ENCODE measurements around the gene CD200R1. TPM values are rescaled to one million over a fixed set of nuclear protein-coding genes. Genes with fewer than 3 reads are reported as not detected.
A peak's percentile ranks its signal among the peaks of the same experiment; 100 is the strongest.

The CD200R1 gene
- total and polyA plus RNA-seq, 2 of the 13 experiments (the other 11 are each of a cell fraction or from before 2014, with no cell fraction given): 0.04 TPM; not detected in 1

DNA sequence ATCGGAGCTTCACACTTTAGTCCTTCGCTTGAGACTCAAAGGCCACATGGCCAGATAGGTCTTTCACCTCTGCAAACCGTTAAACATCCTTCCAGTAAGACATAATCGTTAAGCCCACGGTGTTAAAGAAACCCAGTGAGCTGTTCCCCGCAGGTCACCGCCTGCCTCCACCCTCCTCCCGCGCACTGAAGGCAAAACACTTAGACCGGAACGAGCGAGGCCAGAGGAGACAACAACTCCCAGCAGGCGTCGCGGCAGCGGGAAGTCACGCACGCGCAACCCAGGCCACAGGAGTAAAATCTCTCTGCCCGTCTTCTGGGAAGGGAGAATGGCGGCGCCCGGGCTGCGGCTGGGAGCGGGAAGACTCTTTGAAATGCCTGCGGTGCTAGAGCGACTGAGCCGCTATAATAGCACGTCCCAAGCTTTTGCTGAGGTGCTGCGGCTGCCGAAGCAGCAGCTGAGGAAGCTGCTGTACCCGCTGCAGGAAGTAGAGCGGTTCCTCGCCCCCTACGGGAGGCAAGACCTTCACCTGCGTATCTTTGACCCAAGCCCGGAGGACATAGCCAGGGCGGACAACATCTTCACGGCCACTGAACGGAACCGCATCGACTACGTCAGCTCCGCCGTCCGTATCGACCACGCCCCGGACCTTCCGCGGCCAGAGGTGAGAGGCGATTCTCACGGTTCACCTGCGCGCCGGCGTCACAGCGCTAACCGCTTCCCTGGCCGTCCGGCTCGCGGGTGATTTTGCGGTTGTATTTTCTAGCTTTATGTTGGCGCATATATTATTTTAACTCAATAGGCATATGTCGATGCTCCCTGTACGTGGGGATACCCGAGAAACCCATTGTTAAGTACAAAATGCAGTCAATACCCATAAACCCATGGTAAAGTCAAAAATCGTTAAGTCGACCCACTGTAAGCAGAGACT, 16.0 kb upstream of the CD200R1 start, which contains the start of gene GTPBP8 (continued):
- TF ChIP-seq, protein P1, sequence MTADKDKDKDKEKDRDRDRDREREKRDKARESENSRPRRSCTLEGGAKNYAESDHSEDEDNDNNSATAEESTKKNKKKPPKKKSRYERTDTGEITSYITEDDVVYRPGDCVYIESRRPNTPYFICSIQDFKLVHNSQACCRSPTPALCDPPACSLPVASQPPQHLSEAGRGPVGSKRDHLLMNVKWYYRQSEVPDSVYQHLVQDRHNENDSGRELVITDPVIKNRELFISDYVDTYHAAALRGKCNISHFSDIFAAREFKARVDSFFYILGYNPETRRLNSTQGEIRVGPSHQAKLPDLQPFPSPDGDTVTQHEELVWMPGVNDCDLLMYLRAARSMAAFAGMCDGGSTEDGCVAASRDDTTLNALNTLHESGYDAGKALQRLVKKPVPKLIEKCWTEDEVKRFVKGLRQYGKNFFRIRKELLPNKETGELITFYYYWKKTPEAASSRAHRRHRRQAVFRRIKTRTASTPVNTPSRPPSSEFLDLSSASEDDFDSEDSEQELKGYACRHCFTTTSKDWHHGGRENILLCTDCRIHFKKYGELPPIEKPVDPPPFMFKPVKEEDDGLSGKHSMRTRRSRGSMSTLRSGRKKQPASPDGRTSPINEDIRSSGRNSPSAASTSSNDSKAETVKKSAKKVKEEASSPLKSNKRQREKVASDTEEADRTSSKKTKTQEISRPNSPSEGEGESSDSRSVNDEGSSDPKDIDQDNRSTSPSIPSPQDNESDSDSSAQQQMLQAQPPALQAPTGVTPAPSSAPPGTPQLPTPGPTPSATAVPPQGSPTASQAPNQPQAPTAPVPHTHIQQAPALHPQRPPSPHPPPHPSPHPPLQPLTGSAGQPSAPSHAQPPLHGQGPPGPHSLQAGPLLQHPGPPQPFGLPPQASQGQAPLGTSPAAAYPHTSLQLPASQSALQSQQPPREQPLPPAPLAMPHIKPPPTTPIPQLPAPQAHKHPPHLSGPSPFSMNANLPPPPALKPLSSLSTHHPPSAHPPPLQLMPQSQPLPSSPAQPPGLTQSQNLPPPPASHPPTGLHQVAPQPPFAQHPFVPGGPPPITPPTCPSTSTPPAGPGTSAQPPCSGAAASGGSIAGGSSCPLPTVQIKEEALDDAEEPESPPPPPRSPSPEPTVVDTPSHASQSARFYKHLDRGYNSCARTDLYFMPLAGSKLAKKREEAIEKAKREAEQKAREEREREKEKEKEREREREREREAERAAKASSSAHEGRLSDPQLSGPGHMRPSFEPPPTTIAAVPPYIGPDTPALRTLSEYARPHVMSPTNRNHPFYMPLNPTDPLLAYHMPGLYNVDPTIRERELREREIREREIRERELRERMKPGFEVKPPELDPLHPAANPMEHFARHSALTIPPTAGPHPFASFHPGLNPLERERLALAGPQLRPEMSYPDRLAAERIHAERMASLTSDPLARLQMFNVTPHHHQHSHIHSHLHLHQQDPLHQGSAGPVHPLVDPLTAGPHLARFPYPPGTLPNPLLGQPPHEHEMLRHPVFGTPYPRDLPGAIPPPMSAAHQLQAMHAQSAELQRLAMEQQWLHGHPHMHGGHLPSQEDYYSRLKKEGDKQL (CRISPR knock-in tag; IDR thresholded peaks at IDR 0.05; ENCODE audit: low read depth): no peak
- TF ChIP-seq KLF6 (CRISPR knock-in tag; IDR thresholded peaks at IDR 0.05): peak; percentile 66; the same call in 1 of the 2 replicates
- peak; percentile 87 for TF ChIP-seq MED13 (CRISPR knock-in tag; IDR thresholded peaks at IDR 0.05)
- TF ChIP-seq, protein P2, sequence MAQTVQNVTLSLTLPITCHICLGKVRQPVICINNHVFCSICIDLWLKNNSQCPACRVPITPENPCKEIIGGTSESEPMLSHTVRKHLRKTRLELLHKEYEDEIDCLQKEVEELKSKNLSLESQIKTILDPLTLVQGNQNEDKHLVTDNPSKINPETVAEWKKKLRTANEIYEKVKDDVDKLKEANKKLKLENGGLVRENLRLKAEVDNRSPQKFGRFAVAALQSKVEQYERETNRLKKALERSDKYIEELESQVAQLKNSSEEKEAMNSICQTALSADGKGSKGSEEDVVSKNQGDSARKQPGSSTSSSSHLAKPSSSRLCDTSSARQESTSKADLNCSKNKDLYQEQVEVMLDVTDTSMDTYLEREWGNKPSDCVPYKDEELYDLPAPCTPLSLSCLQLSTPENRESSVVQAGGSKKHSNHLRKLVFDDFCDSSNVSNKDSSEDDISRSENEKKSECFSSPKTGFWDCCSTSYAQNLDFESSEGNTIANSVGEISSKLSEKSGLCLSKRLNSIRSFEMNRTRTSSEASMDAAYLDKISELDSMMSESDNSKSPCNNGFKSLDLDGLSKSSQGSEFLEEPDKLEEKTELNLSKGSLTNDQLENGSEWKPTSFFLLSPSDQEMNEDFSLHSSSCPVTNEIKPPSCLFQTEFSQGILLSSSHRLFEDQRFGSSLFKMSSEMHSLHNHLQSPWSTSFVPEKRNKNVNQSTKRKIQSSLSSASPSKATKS (CRISPR knock-in tag; IDR thresholded peaks at IDR 0.05): no peak
- TF ChIP-seq, protein P3, sequence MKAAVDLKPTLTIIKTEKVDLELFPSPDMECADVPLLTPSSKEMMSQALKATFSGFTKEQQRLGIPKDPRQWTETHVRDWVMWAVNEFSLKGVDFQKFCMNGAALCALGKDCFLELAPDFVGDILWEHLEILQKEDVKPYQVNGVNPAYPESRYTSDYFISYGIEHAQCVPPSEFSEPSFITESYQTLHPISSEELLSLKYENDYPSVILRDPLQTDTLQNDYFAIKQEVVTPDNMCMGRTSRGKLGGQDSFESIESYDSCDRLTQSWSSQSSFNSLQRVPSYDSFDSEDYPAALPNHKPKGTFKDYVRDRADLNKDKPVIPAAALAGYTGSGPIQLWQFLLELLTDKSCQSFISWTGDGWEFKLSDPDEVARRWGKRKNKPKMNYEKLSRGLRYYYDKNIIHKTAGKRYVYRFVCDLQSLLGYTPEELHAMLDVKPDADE (CRISPR knock-in tag; IDR thresholded peaks at IDR 0.05): no peak
- TF ChIP-seq ZFP36L2 (CRISPR knock-in tag; IDR thresholded peaks at IDR 0.05): peak; percentile 33; the same call in 1 of the 2 replicates
- no peak for TF ChIP-seq SNAI1 (CRISPR knock-in tag; IDR thresholded peaks at IDR 0.05; ENCODE audit: borderline replicate concordance)
- TF ChIP-seq ZEB1 (IDR thresholded peaks at IDR 0.05; ENCODE audit: insufficient replicate concordance, low read depth): peak; percentile 92
- TF ChIP-seq, protein P4, sequence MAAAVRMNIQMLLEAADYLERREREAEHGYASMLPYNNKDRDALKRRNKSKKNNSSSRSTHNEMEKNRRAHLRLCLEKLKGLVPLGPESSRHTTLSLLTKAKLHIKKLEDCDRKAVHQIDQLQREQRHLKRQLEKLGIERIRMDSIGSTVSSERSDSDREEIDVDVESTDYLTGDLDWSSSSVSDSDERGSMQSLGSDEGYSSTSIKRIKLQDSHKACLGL (CRISPR knock-in tag; IDR thresholded peaks at IDR 0.05): 0 out of 2 replicates have a peak, but pooled peaks have one; percentile 51
- no peak for TF ChIP-seq MAFG (CRISPR knock-in tag; IDR thresholded peaks at IDR 0.05)
- TF ChIP-seq, protein P5, sequence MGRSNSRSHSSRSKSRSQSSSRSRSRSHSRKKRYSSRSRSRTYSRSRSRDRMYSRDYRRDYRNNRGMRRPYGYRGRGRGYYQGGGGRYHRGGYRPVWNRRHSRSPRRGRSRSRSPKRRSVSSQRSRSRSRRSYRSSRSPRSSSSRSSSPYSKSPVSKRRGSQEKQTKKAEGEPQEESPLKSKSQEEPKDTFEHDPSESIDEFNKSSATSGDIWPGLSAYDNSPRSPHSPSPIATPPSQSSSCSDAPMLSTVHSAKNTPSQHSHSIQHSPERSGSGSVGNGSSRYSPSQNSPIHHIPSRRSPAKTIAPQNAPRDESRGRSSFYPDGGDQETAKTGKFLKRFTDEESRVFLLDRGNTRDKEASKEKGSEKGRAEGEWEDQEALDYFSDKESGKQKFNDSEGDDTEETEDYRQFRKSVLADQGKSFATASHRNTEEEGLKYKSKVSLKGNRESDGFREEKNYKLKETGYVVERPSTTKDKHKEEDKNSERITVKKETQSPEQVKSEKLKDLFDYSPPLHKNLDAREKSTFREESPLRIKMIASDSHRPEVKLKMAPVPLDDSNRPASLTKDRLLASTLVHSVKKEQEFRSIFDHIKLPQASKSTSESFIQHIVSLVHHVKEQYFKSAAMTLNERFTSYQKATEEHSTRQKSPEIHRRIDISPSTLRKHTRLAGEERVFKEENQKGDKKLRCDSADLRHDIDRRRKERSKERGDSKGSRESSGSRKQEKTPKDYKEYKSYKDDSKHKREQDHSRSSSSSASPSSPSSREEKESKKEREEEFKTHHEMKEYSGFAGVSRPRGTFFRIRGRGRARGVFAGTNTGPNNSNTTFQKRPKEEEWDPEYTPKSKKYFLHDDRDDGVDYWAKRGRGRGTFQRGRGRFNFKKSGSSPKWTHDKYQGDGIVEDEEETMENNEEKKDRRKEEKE (IDR thresholded peaks at IDR 0.05): no peak
- TF ChIP-seq ZNF720 (CRISPR knock-in tag; IDR thresholded peaks at IDR 0.05): no peak
- 0 out of 2 replicates have a peak, but pooled peaks have one; percentile 57 for TF ChIP-seq ZSCAN20 (CRISPR knock-in tag; IDR thresholded peaks at IDR 0.05; ENCODE audit: borderline replicate concordance)
- TF ChIP-seq ZNF337 (CRISPR knock-in tag; IDR thresholded peaks at IDR 0.05; ENCODE audit: borderline replicate concordance, low read depth): no peak
- TF ChIP-seq ZNF460 (CRISPR knock-in tag; IDR thresholded peaks at IDR 0.05; ENCODE audit: borderline replicate concordance): no peak
- TF ChIP-seq KLF12 (CRISPR knock-in tag; IDR thresholded peaks at IDR 0.05; ENCODE audit: borderline replicate concordance): peak; percentile 91

Measured in HepG2 (cell line).